Heart left ventricle (tissue), 13 donors: ENCODE results near the gene LSAMP.
A peak's percentile ranks its signal among the peaks of the same experiment; 100 is the strongest.

Experiments used
- POLR2A ChIP-seq, 2 donors: fragments of 450-650 bp; IDR thresholded peaks; one replicate each; pipeline ENCODE4 v1.6.1; 2017; ENCODE audit warnings: antibody characterized with exemption in 2 of 2, mild to moderate bottlenecking in 2 of 2, moderate library complexity in 2 of 2
- TF ChIP-seq, protein P1 (sequence below), 12 donors: fragments of 200-600 bp; sonication (generic) in 4 of 12; IDR thresholded peaks; one replicate each; pipeline versions ENCODE4 v1.5.0 to v1.8.0; 2018 to 2022; ENCODE audit warnings: antibody characterized with exemption in 12 of 12, mild to moderate bottlenecking in 5 of 12
- donor health status: ischemic (EF 13 %, LVEDD 7.1; RV severe dilation, severe dysfunction).
- donor health status: DM: no; HTN: yes; CAD: no.
- donor health status: DM: no; HTN: no; CAD: no.
- donor health status: ischemic (EF 25% LVEDD 6.9; RV normal size, moderate dysfunction).
- donor health status: ischemic (EF 25% LVEDD 5.7; RV mildly dilated, moderate dysfunction).
- donor health status: ischemic (EF 35%, LVEDD 5.7; RV mildly dilated, moderate dysfunction).
- donor health status: nonischemic (EF 11% LVEDD 7.7; RV severe dilation, severe dysfunction).
- donor health status: DM: yes; HTN: yes; CAD: no.
- donor health status: PGD.
- donor health status: ischemic (EF 29% LVEDD 5.4; RV normal size, mild dysfunction).
- donor health status: nonischemic (EF 23%, LVEDD 6.1; RV moderate dilation, normal function).

DNA sequence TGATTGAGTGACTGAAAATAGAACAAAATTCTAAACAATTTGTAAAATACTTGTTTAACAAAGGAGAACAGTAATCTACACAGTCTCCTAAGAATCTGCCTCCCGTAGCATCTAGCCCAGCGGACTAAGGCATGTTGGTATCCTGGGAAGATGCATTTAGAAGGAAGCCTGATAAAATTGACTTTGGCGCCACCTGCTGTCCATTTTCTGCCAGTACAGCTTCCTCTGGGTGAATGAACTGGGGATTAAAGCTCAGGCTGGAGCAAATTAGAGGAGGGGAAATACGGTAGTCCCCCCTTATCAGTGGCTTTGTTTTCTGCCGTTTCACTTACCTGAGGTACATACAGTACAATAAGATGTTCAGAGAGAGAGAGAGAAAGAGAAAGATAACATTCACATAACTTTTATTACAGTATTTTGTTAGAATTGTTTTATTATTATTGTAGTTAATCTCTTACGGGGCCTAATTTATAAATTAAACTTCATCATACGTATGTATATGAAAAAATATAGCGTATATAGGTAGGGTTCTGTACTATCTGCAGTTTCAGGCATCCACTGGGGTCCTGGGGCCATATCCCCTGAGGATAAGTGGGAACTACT is 630.4 kb downstream of the LSAMP start:
- no peak for TF ChIP-seq POLR2A (IDR thresholded peaks at IDR 0.05)
- TF ChIP-seq, protein P1, sequence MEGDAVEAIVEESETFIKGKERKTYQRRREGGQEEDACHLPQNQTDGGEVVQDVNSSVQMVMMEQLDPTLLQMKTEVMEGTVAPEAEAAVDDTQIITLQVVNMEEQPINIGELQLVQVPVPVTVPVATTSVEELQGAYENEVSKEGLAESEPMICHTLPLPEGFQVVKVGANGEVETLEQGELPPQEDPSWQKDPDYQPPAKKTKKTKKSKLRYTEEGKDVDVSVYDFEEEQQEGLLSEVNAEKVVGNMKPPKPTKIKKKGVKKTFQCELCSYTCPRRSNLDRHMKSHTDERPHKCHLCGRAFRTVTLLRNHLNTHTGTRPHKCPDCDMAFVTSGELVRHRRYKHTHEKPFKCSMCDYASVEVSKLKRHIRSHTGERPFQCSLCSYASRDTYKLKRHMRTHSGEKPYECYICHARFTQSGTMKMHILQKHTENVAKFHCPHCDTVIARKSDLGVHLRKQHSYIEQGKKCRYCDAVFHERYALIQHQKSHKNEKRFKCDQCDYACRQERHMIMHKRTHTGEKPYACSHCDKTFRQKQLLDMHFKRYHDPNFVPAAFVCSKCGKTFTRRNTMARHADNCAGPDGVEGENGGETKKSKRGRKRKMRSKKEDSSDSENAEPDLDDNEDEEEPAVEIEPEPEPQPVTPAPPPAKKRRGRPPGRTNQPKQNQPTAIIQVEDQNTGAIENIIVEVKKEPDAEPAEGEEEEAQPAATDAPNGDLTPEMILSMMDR (IDR thresholded peaks at IDR 0.05), result peak; percentile 82 to 96 (median 92)
